Tibial artery (tissue), 4 donors: Measurements from ENCODE around the gene RIN3.
"Not testable (repeated sequence)": the region's sequence is repeated elsewhere in the genome, so short reads cannot be mapped to it uniquely, and the experiment has no call there.

Experiments used
- DNase-seq, 2 donors: peaks; one replicate each; pipeline ENCODE4 v3.0.0-alpha.2; 2019
- H3K27ac ChIP-seq, 2 donors: fragments of 200-600 bp; sonication (generic) in 1 of 2; 1 replicate in 1 of 2; 2 replicates in 1 of 2; pipeline ENCODE4 v1.5.1; 2018 to 2019; ENCODE audit warnings: mild to moderate bottlenecking in 1 of 2
- H3K27me3 ChIP-seq, 2 donors: fragments of 200-600 bp; sonication (generic) in 1 of 2; one replicate each; pipeline versions ENCODE4 v1.5.1 to v1.6.0; 2016 to 2019
- H3K36me3 ChIP-seq, 3 donors: fragments of 200-600 bp; sonication (generic) in 2 of 3; one replicate each; pipeline ENCODE4 v1.5.1; 2016 to 2019; ENCODE audit warnings: mild to moderate bottlenecking in 2 of 3
- H3K4me1 ChIP-seq, 4 donors: fragments of 200-600 bp; sonication (generic) in 2 of 4; 1 replicate in 3 of 4; 2 replicates in 1 of 4; pipeline ENCODE4 v1.5.1; 2016 to 2019
- H3K4me3 ChIP-seq, 2 donors: fragments of 200-600 bp; sonication (generic) in 1 of 2; 1 replicate in 1 of 2; 2 replicates in 1 of 2; pipeline ENCODE4 v1.5.1; 2018 to 2019; ENCODE audit warnings: mild to moderate bottlenecking in 2 of 2
- H3K9me3 ChIP-seq, 3 donors: fragments of 200-600 bp; sonication (generic) in 1 of 3; one replicate each; pipeline ENCODE4 v1.5.1; 2016 to 2019
- CTCF ChIP-seq, 2 experiments: fragments of 200-600 bp in 1 of 2; fragments of 450-650 bp in 1 of 2; IDR thresholded peaks; one replicate each; pipeline ENCODE4 v1.5.1; 2017 to 2019; ENCODE audit warnings: antibody characterized with exemption in 2 of 2, mild to moderate bottlenecking in 1 of 2, moderate library complexity in 1 of 2
- intact Hi-C: fragments of 100-400 bp; cut with DNase I; formaldehyde crosslinking; loops from one replicate; pipeline ENCODE4 v1.15.0; 2023; ENCODE audit warnings: low total_unique reads

RIN3 gene

GRCh38 chr14:92711976-92712653, 198.5 kb downstream of the RIN3 start:
- intact Hi-C loops: no loop called here
- peaks cover 35 to 73% (median 49%) of the 10 kb centered on the region in 3 donors for H3K36me3 ChIP-seq

GRCh38 chr14:92712654-92713051, 199.1 kb downstream of the RIN3 start:
- DNase-seq: no peak
- intact Hi-C loops: no loop called here

More at GRCh38 chr14:92711976-92712653, 198.5 kb downstream of the RIN3 start:
- Histone ChIP-seq H3K9me3 (no peaks in the 10 kb centered on the region), H3K27me3 (no peaks in the 10 kb centered on the region), H3K27ac (no peak overlapping the region), H3K4me1 (peaks cover 0 to 3% (median 0%) of the 10 kb centered on the region in 4 donors), H3K4me3 (no peak overlapping the region)
- no peak for TF ChIP-seq CTCF (IDR thresholded peaks at IDR 0.05)
- DNase-seq: no peak

GRCh38 chr14:92714739-92715307, 201.2 kb downstream of the RIN3 start:
- TF ChIP-seq CTCF (IDR thresholded peaks at IDR 0.05): peak; percentile 60 to 75
- H3K9me3 ChIP-seq, H3K4me1 ChIP-seq, H3K27me3 ChIP-seq, H3K4me3 ChIP-seq, H3K27ac ChIP-seq: not testable (repeated sequence)
- H3K36me3 ChIP-seq: peaks cover 24 to 61% (median 42%) of the 10 kb centered on the region in 3 donors
- DNase-seq: peak; percentile 86 to 87
- intact Hi-C loops: loop anchor here (2.0 kb wide), 1 partner anchor 68 kb away; no protein-coding TSS in a partner anchor

More at GRCh38 chr14:92712654-92713051, 199.1 kb downstream of the RIN3 start:
- H3K36me3 ChIP-seq: peaks cover 32 to 69% (median 49%) of the 10 kb centered on the region in 3 donors
- no peak for TF ChIP-seq CTCF (IDR thresholded peaks at IDR 0.05)
- H3K4me3 ChIP-seq: no peak overlapping the region
- H3K9me3 ChIP-seq: no peaks in the 10 kb centered on the region
- no peak overlapping the region for H3K27ac ChIP-seq
- no peaks in the 10 kb centered on the region for H3K27me3 ChIP-seq
- H3K4me1 ChIP-seq: peaks cover 0 to 3% (median 0%) of the 10 kb centered on the region in 4 donors

- Histone ChIP-seq H3K9me3 (no peaks in the 10 kb centered on the region), H3K27ac (no peak overlapping the region), H3K27me3 (no peaks in the 10 kb centered on the region), H3K4me3 (no peak overlapping the region), H3K36me3 (peaks cover 11 to 48% (median 29%) of the 10 kb centered on the region in 3 donors), H3K4me1 (peaks cover 0 to 19% (median 11%) of the 10 kb centered on the region in 4 donors)
- DNase-seq: no peak
- TF ChIP-seq CTCF (IDR thresholded peaks at IDR 0.05): no peak
- intact Hi-C loops: no loop called here
Observed at GRCh38 chr14:92716131-92716530, 202.6 kb downstream of the RIN3 start.

- no peak overlapping the region for H3K27ac ChIP-seq
- H3K4me1 ChIP-seq: peaks cover 0 to 21% (median 11%) of the 10 kb centered on the region in 4 donors
- H3K36me3 ChIP-seq: peaks cover 0 to 33% (median 15%) of the 10 kb centered on the region in 3 donors
- intact Hi-C loops: no loop called here
- no peaks in the 10 kb centered on the region for H3K9me3 ChIP-seq
- no peak for DNase-seq
- H3K4me3 ChIP-seq: no peak overlapping the region
- no peak for TF ChIP-seq CTCF (IDR thresholded peaks at IDR 0.05)
- no peaks in the 10 kb centered on the region for H3K27me3 ChIP-seq
Observed at GRCh38 chr14:92717571-92718042, 204.0 kb downstream of the RIN3 start.
